A673 (cell line): ENCODE results near the gene CFP. TPM values are rescaled to one million over a fixed set of nuclear protein-coding genes. Genes with fewer than 3 reads are reported as not detected.

Experiments
- BruUV-seq: library from RNA; stranded (reverse); fragments of 400-500 nt; replicated peaks from 2 replicates; lab custom pipeline; 2021; lab: Mats Ljungman, UMichigan
- CTCF ChIA-PET: fragments of 300-600 bp; sonication (Branson Sonifier 250); formaldehyde crosslinking; loops from one replicate; lab custom pipeline; 2022; ENCODE audit warnings: antibody characterized with exemption; lab: Charles Lee
- POLR2A ChIA-PET: fragments of 300-600 bp; sonication (Branson Sonifier 250); formaldehyde crosslinking; loops from one replicate; lab custom pipeline; 2022; ENCODE audit warnings: antibody characterized with exemption; ENCODE audit not compliant: low non-redundant PET; lab: Charles Lee
- DNase-seq: peaks from one replicate; pipeline ENCODE4 v3.0.0-alpha.2; 2015; ENCODE audit warnings: low spot score
- H3K27ac ChIP-seq: fragments of 200-600 bp; sonication (generic); 2 replicates; pipeline ENCODE4 v1.5.1; 2016; ENCODE audit warnings: mixed run types, low read depth, mild to moderate bottlenecking, mixed read lengths, antibody characterized with exemption, low read length; ENCODE audit not compliant: poor library complexity, severe bottlenecking
- H3K27me3 ChIP-seq: fragments of 200-600 bp; sonication (generic); replicated peaks from 2 replicates; pipeline ENCODE4 v1.6.1; 2017; ENCODE audit warnings: mixed run types, low read depth, mild to moderate bottlenecking, mixed read lengths, antibody characterized with exemption, low read length; ENCODE audit not compliant: insufficient read depth, poor library complexity
- H3K36me3 ChIP-seq: fragments of 200-600 bp; sonication (generic); 2 replicates; pipeline ENCODE4 v1.6.1; 2016; ENCODE audit warnings: mixed run types, mild to moderate bottlenecking, mixed read lengths, antibody characterized with exemption, low read length; ENCODE audit not compliant: insufficient read depth, poor library complexity, severe bottlenecking
- H3K4me1 ChIP-seq: fragments of 200-600 bp; sonication (generic); 2 replicates; pipeline ENCODE4 v1.6.1; 2017; ENCODE audit warnings: mixed run types, mild to moderate bottlenecking, mixed read lengths, antibody characterized with exemption, low read length; ENCODE audit not compliant: insufficient read depth, poor library complexity, severe bottlenecking
- H3K4me3 ChIP-seq: fragments of 200-600 bp; sonication (generic); 2 replicates; pipeline ENCODE4 v1.5.1; 2016; ENCODE audit warnings: low read depth, mixed run types, mild to moderate bottlenecking, mixed read lengths, low read length; ENCODE audit not compliant: poor library complexity, severe bottlenecking
- H3K9me3 ChIP-seq: fragments of 200-600 bp; sonication (generic); 2 replicates; pipeline ENCODE4 v1.6.1; 2016; ENCODE audit warnings: mixed run types, low read depth, mild to moderate bottlenecking, mixed read lengths, antibody characterized with exemption, low read length; ENCODE audit not compliant: poor library complexity, severe bottlenecking
- CTCF ChIP-seq: fragments of 300-800, 200-600 bp; sonication (generic); conservative IDR thresholded peaks from 2 replicates; pipeline ENCODE4 v1.5.1; 2017; ENCODE audit warnings: low read depth, mild to moderate bottlenecking, antibody characterized with exemption, low read length, moderate library complexity, mixed read lengths
- EZH2 ChIP-seq: fragments of 200-600 bp; sonication (generic); IDR thresholded peaks from 2 replicates; pipeline ENCODE4 v1.6.1; 2017; ENCODE audit warnings: borderline replicate concordance, low read depth, mild to moderate bottlenecking, mixed read lengths, antibody characterized with exemption, low read length; ENCODE audit not compliant: poor library complexity, severe bottlenecking
- intact Hi-C: fragments of 100-400 bp; cut with micrococcal nuclease; formaldehyde crosslinking; loops from one replicate; pipeline ENCODE4 v1.10.0; 2022; ENCODE audit not compliant: unreplicated experiment
- total RNA-seq: library from RNA; stranded (reverse); gene quantifications from 2 replicates; pipeline ENCODE4 v1.2.3, GENCODE V29; 2021

The CFP gene
- total RNA-seq, 1 experiment from 2014 or later, result 2.3 TPM

DNA sequence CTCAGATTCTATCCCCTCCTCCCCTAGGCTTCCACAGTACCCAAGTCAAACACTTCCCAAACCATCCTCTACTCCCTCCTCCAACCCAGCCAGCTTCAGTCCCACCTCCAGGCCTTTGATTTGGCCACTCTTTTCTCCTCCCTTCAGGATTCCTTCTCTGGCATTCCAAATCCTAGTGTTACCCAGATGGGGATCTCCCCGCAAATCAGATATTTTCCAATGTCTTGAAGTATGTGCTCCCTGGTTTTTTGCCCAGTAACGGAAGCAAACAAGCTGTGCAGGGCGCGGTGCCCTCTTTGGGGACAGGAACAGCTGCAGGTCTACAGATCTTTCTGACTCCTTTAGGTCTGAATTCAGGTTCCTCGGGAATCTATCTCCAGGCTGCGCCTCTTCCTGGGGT is 7.9 kb downstream of the CFP start:
- BruUV-seq, result no TSS peak
- ChIA-PET CTCF (no interaction called here), POLR2A (no interaction called here)
- no peak overlapping the region for H3K4me3 ChIP-seq
- intact Hi-C loops, result no loop called here
- no peak overlapping the region for H3K27ac ChIP-seq
- no peaks in the 10 kb centered on the region for H3K27me3 ChIP-seq
- no peaks in the 10 kb centered on the region for H3K36me3 ChIP-seq
- TF ChIP-seq CTCF (no peak), EZH2 (no peak)
- no peaks in the 10 kb centered on the region for H3K9me3 ChIP-seq
- H3K4me1 ChIP-seq, result no peaks in the 10 kb centered on the region
- no peak for DNase-seq

DNA sequence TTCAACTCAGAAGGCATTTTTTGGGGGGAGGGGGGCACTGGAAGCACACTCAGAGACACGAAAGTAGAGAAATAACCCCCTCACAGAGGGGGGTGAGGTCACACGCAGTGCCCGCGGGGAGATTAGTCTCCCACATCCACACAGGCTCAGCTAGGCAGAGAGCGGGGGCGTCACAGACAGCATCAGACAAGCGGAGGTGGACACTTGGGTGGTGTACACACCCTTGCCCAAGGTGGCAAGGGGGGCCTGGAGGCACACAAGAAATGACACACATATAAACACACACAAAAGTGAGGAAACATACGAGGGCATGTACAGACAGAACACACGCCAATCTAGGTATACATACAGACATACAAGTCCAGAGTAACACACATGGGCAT is 9.4 kb downstream of the CFP start:
- H3K9me3 ChIP-seq, result no peaks in the 10 kb centered on the region
- intact Hi-C loops, result no loop called here
- POLR2A ChIA-PET, result no interaction called here
- BruUV-seq, result no TSS peak
- no peaks in the 10 kb centered on the region for H3K36me3 ChIP-seq
- CTCF ChIA-PET, result no interaction called here
- H3K4me1 ChIP-seq, result no peaks in the 10 kb centered on the region
- TF ChIP-seq CTCF, result no peak
- H3K27ac ChIP-seq, result no peak overlapping the region
- H3K4me3 ChIP-seq, result no peak overlapping the region
- no peak for DNase-seq
- H3K27me3 ChIP-seq, result no peaks in the 10 kb centered on the region

DNA sequence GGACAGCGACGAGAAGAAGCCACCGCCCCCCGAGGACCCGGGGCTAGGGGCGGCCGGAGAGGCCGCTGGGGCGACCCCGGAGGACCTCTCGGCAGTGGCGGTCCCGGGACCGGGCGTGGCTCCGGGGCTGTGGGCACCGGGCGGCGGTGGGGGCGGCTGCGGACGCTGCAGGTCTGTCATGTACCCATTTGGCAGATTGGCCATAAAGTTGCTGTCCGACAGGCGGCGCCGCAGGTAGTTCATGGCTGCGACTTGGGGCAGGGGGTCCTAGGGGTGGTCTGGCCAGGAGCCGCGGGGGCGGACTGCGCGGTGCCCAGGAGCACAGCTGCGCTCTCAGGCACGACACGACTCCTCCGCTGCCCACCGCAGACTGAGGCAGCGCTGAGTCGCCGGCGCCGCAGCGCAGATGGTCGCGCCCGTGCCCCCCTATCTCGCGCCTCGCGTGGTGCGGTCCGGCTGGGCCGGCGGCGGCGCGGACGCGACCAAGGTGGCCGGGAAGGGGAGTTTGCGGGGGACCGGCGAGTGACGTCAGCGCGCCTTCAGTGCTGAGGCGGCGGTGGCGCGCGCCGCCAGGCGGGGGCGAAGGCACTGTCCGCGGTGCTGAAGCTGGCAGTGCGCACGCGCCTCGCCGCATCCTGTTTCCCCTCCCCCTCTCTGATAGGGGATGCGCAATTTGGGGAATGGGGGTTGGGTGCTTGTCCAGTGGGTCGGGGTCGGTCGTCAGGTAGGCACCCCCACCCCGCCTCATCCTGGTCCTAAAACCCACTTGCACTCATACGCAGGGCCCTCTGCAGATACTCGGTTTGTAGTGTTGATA is 10.0 kb downstream of the CFP start, which contains the start of gene SYN1:
Gene SYN1 (minus strand): TSS at position 372 of the 817 bp plus-strand sequence. CDS start 129 bp downstream, at position 243.
- intact Hi-C loops, result no loop called here
- TF ChIP-seq CTCF, result no peak
- no peak for TF ChIP-seq EZH2
- POLR2A ChIA-PET, result no interaction called here

More for the DNA sequence above, 10.0 kb downstream of the CFP start, which contains the start of gene SYN1:
- no TSS peak for BruUV-seq
- Histone ChIP-seq H3K27ac (no peak within 1 kb of the TSS), H3K4me3 (peak within 1 kb of the TSS; percentile 35), H3K27me3 (no peaks in the 10 kb centered on the region), H3K4me1 (no peaks in the 10 kb centered on the region), H3K9me3 (no peaks in the 10 kb centered on the region), H3K36me3 (no peaks in the 10 kb centered on the region)
- CTCF ChIA-PET, result no interaction called here
- DNase-seq, result peak; percentile 87
